HCT116 (cell line): ENCODE results near the gene OR13J1. TPM values are rescaled to one million over a fixed set of nuclear protein-coding genes. Genes with fewer than 3 reads are reported as not detected.

Source experiments
- ATAC-seq: fragments of 200-7000 bp; cut with Tn5 transposase; 2 replicates; pipeline ENCODE4 v1.9.1; 2020; ENCODE audit warnings: mild to moderate bottlenecking, moderate library complexity
- BruUV-seq: library from RNA; stranded (reverse); fragments of 400-500 nt; replicated peaks from 2 replicates; lab custom pipeline; 2021; lab: Mats Ljungman, UMichigan
- CTCF ChIA-PET: fragments of 300-600 bp; sonication (Branson Sonifier 250); formaldehyde crosslinking; loops from one replicate; lab custom pipeline; 2021; ENCODE audit warnings: antibody characterized with exemption; lab: Charles Lee
- POLR2A ChIA-PET: fragments of 300-600, 350-600 bp; sonication (Branson Sonifier 250); formaldehyde crosslinking; loops from one replicate; lab custom pipeline; 2021; ENCODE audit warnings: antibody characterized with exemption; lab: Charles Lee
- RAD21 ChIA-PET, 2 experiments: fragments of 300-600 bp; sonication (Branson Sonifier 250); formaldehyde crosslinking; loops; one replicate each; lab custom pipeline; 2023; ENCODE audit warnings: low total read pairs in 2 of 2; ENCODE audit not compliant: uncharacterized antibody in 2 of 2, unreplicated experiment in 2 of 2, low non-redundant PET in 1 of 2; lab: Charles Lee
- DNase-seq: peaks from one replicate; pipeline ENCODE4 v3.0.0-alpha.2; 2010; ENCODE audit warnings: low read depth, low spot score
- H2AFZ ChIP-seq: fragments of 200-600 bp; shearing (Covaris generic), sonication (generic); 2 replicates; pipeline ENCODE4 v1.6.1; 2017; ENCODE audit warnings: low read depth, mixed run types, mixed read lengths, antibody characterized with exemption, low read length; ENCODE audit not compliant: poor library complexity, severe bottlenecking
- H3K27ac ChIP-seq: 2 replicates; pipeline ENCODE4 v1.5.1; 2012; ENCODE audit warnings: low read depth, low read length
- H3K27me3 ChIP-seq: fragments of 200-600 bp; sonication (generic); 2 replicates; pipeline ENCODE4 v1.6.1; 2016; ENCODE audit warnings: mixed run types, low read length, mixed read lengths; ENCODE audit not compliant: insufficient read depth
- H3K36me3 ChIP-seq, 2 experiments: fragments of 200-500 bp in 1 of 2; fragments of 200-600 bp in 1 of 2; sonication (Bioruptor generic) in 1 of 2; sonication (generic) in 1 of 2; 2 replicates each; pipeline versions ENCODE4 v1.5.1 to v1.6.1; 2014 to 2016; ENCODE audit warnings: low read length in 2 of 2, inconsistent platforms in 1 of 2, mixed read lengths in 1 of 2, mixed run types in 1 of 2; ENCODE audit not compliant: insufficient read depth in 2 of 2, control insufficient read depth in 1 of 2
- H3K4me1 ChIP-seq, 2 experiments: fragments of 200-600 bp in 1 of 2; sonication (generic) in 1 of 2; 2 replicates each; pipeline versions ENCODE4 v1.5.1 to v1.6.1; 2012 to 2017; ENCODE audit warnings: low read length in 2 of 2, inconsistent platforms in 1 of 2, mild to moderate bottlenecking in 1 of 2, mixed read lengths in 1 of 2, mixed run types in 1 of 2, moderate library complexity in 1 of 2; ENCODE audit not compliant: insufficient read depth in 2 of 2, control insufficient read depth in 1 of 2
- H3K4me2 ChIP-seq: fragments of 200-600 bp; sonication (generic); 2 replicates; pipeline ENCODE4 v1.6.1; 2017; ENCODE audit warnings: mixed run types, low read length, mixed read lengths
- H3K4me3 ChIP-seq, 2 experiments: fragments of 200-600 bp in 1 of 2; sonication (generic) in 1 of 2; replicated peaks in 1 of 2; 2 replicates each; pipeline ENCODE4 v1.5.1; 2011 to 2016; ENCODE audit warnings: low read length in 2 of 2, control low read depth in 1 of 2, low read depth in 1 of 2, mild to moderate bottlenecking in 1 of 2, mixed read lengths in 1 of 2, mixed run types in 1 of 2
- H3K79me2 ChIP-seq: fragments of 200-600 bp; sonication (generic); 2 replicates; pipeline ENCODE4 v1.6.1; 2017; ENCODE audit warnings: mild to moderate bottlenecking, mixed run types, low read length, moderate library complexity, mixed read lengths; ENCODE audit not compliant: insufficient read depth
- H3K9ac ChIP-seq: fragments of 200-600 bp; sonication (generic); 2 replicates; pipeline ENCODE4 v1.6.1; 2016; ENCODE audit warnings: low read length, mixed read lengths
- H3K9me2 ChIP-seq: fragments of 200-600 bp; sonication (generic), shearing (Covaris generic); 2 replicates; pipeline ENCODE4 v1.6.1; 2017; ENCODE audit warnings: mixed run types, mild to moderate bottlenecking, moderate library complexity; ENCODE audit not compliant: insufficient read depth
- H3K9me3 ChIP-seq, 2 experiments: fragments of 200-500 bp in 1 of 2; fragments of 200-600 bp in 1 of 2; sonication (Bioruptor generic) in 1 of 2; sonication (generic) in 1 of 2; 2 replicates each; pipeline ENCODE4 v1.6.1; 2014 to 2017; ENCODE audit warnings: low read length in 2 of 2, mixed read lengths in 2 of 2, inconsistent platforms in 1 of 2, low read depth in 1 of 2, mild to moderate bottlenecking in 1 of 2, mixed run types in 1 of 2, moderate library complexity in 1 of 2; ENCODE audit not compliant: control insufficient read depth in 1 of 2, insufficient read depth in 1 of 2
- H4K20me1 ChIP-seq: fragments of 200-600 bp; sonication (generic), shearing (Covaris generic); 2 replicates; pipeline ENCODE4 v1.6.1; 2017; ENCODE audit warnings: mixed run types, mild to moderate bottlenecking, moderate library complexity; ENCODE audit not compliant: insufficient read depth
- EGR1 ChIP-seq: IDR thresholded peaks from 2 replicates; pipeline ENCODE4 v1.6.1; 2012; ENCODE audit warnings: low read depth
- EZH2phosphoT487 ChIP-seq: fragments of 200-600 bp; IDR thresholded peaks from 2 replicates; pipeline ENCODE4 v1.6.1; 2018; ENCODE audit warnings: antibody characterized with exemption, borderline replicate concordance
- FOSL1 ChIP-seq: IDR thresholded peaks from 2 replicates; pipeline ENCODE4 v1.6.1; 2012; ENCODE audit warnings: low read depth
- POLR2AphosphoS5 ChIP-seq: IDR thresholded peaks from 2 replicates; pipeline ENCODE4 v1.6.1; 2011; ENCODE audit warnings: mild to moderate bottlenecking, low read depth, low read length, moderate library complexity
- SIN3A ChIP-seq: IDR thresholded peaks from 2 replicates; pipeline ENCODE4 v1.6.1; 2012; ENCODE audit warnings: low read depth
- SRF ChIP-seq: IDR thresholded peaks from 2 replicates; pipeline ENCODE4 v1.6.1; 2012; ENCODE audit warnings: low read depth
- YY1 ChIP-seq: IDR thresholded peaks from 2 replicates; pipeline ENCODE4 v1.6.1; 2011; ENCODE audit warnings: low read length, low read depth, moderate library complexity, mild to moderate bottlenecking; ENCODE audit not compliant: insufficient replicate concordance; ENCODE audit errors: extremely low read depth
- ZFX ChIP-seq: fragments of 450-650 bp; IDR thresholded peaks from 2 replicates; pipeline ENCODE4 v1.6.1; 2017
- intact Hi-C: fragments of 100-400 bp; cut with micrococcal nuclease; formaldehyde crosslinking; loops from 2 replicates; pipeline ENCODE4 v1.10.0; 2022
- total RNA-seq: library from RNA; stranded (reverse); gene quantifications from one replicate; pipeline ENCODE4 v1.2.1, GENCODE V29; 2021; ENCODE audit not compliant: unreplicated experiment
- TF ChIP-seq, protein P1 (sequence below), 3 experiments: fragments of 200-600 bp in 1 of 3; sonication (generic) in 1 of 3; IDR thresholded peaks in 2 of 3; conservative IDR thresholded peaks in 1 of 3; 2 replicates each; pipeline ENCODE4 v1.5.1; 2012 to 2017; ENCODE audit warnings: low read depth in 2 of 3, low read length in 2 of 3, antibody characterized with exemption in 1 of 3, borderline replicate concordance in 1 of 3, control low read depth in 1 of 3, mild to moderate bottlenecking in 1 of 3, mixed read lengths in 1 of 3, mixed run types in 1 of 3, moderate library complexity in 1 of 3; ENCODE audit not compliant: insufficient read depth in 1 of 3

Gene OR13J1
- total RNA-seq, 1 experiment from 2014 or later: not detected

DNA sequence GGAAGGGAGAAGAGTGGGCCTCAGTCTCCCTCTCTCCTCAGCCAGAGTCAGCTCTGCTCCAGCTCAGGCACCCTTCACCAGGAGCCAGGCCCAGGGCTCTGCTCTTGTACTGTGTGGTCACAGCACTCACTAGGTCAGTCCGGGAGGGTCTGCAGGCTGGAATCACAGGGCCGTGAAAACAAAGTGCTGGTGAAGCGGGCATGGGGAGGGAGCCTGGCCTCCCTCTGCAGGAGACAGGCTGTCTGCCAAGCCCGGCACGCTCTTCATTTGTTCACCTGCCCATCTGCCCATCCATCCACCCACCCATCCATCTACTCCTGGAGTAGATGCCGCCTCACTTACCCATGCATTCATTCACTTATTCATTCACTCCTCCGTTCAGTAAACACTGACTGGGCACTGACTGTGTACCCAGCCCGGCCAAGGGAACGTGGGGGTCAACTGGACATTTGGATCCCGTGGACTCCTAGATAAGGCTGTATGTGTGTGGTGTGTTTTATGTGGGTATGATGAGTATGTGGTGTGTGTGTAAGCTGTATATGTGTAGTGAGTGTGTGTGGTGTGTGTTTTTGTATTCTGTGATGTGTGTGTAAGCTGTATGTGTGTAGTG is 42.7 kb upstream of the OR13J1 start:
- ATAC-seq: no peak
- H3K27ac ChIP-seq: no peak overlapping the region

More for the DNA sequence above, 42.7 kb upstream of the OR13J1 start:
- BruUV-seq: no TSS peak
- Histone ChIP-seq H3K27me3 (no peaks in the 10 kb centered on the region), H3K4me2 (no peak overlapping the region), H3K4me1 (peaks cover 18 to 34% of the 10 kb centered on the region in 2 experiments), H3K9me3 (no peaks in the 10 kb centered on the region), H3K36me3 (no peaks in the 10 kb centered on the region), H4K20me1 (no peaks in the 10 kb centered on the region), H2AFZ (no peak overlapping the region), H3K9ac (no peak overlapping the region), H3K9me2 (no peaks in the 10 kb centered on the region), H3K79me2 (no peaks in the 10 kb centered on the region), H3K4me3 (no peak overlapping the region)
- no peak for DNase-seq
- ChIA-PET CTCF (interaction anchor here (1.8 kb wide), 1 partner anchor 10 kb away, joined by 7 read pairs; no protein-coding TSS in a partner anchor), RAD21 (no interaction called here), POLR2A (no interaction called here)
- intact Hi-C loops: no loop called here
- TF ChIP-seq YY1 (no peak), SRF (no peak), FOSL1 (no peak), ZFX (no peak), EGR1 (no peak), SIN3A (no peak), POLR2AphosphoS5 (no peak), EZH2phosphoT487 (no peak)
- TF ChIP-seq, protein P1, sequence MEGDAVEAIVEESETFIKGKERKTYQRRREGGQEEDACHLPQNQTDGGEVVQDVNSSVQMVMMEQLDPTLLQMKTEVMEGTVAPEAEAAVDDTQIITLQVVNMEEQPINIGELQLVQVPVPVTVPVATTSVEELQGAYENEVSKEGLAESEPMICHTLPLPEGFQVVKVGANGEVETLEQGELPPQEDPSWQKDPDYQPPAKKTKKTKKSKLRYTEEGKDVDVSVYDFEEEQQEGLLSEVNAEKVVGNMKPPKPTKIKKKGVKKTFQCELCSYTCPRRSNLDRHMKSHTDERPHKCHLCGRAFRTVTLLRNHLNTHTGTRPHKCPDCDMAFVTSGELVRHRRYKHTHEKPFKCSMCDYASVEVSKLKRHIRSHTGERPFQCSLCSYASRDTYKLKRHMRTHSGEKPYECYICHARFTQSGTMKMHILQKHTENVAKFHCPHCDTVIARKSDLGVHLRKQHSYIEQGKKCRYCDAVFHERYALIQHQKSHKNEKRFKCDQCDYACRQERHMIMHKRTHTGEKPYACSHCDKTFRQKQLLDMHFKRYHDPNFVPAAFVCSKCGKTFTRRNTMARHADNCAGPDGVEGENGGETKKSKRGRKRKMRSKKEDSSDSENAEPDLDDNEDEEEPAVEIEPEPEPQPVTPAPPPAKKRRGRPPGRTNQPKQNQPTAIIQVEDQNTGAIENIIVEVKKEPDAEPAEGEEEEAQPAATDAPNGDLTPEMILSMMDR (IDR thresholded peaks at IDR 0.05 in 2 of 3, conservative IDR thresholded peaks at IDR 0.05 in 1 of 3; ENCODE audit: borderline replicate concordance in 1 of 3, insufficient read depth in 1 of 3, low read depth in 2 of 3, low read length in 2 of 3): no peak
